Suprapubic skin (tissue), 4 donors: ENCODE measurements around the gene RPAIN. TPM values are rescaled to one million over a fixed set of nuclear protein-coding genes. Genes with fewer than 3 reads are reported as not detected.

Experiments used
- DNase-seq, 2 donors: peaks; one replicate each; pipeline ENCODE4 v3.0.0-alpha.2; 2019; ENCODE audit warnings: low spot score in 2 of 2
- H3K27ac ChIP-seq: fragments of 200-600 bp; sonication (generic); one replicate; pipeline ENCODE4 v1.5.1; 2019
- H3K27me3 ChIP-seq: fragments of 200-600 bp; sonication (generic); one replicate; pipeline ENCODE4 v1.5.1; 2019
- H3K36me3 ChIP-seq: fragments of 200-600 bp; sonication (generic); one replicate; pipeline ENCODE4 v1.5.1; 2019
- H3K4me1 ChIP-seq: fragments of 200-600 bp; sonication (generic); one replicate; pipeline ENCODE4 v1.5.1; 2019
- H3K4me3 ChIP-seq: fragments of 200-600 bp; sonication (generic); one replicate; pipeline ENCODE4 v1.5.1; 2019; ENCODE audit warnings: mild to moderate bottlenecking
- H3K9me3 ChIP-seq: fragments of 200-600 bp; sonication (generic); one replicate; pipeline ENCODE4 v1.5.1; 2019
- EP300 ChIP-seq: sonication (generic); formaldehyde crosslinking; IDR thresholded peaks from one replicate; pipeline ENCODE4 v1.6.1; 2017; ENCODE audit warnings: antibody characterized with exemption
- POLR2A ChIP-seq, 2 donors: fragments of 450-650 bp; IDR thresholded peaks; one replicate each; pipeline ENCODE4 v1.6.1; 2017; ENCODE audit warnings: antibody characterized with exemption in 2 of 2, mild to moderate bottlenecking in 2 of 2, moderate library complexity in 2 of 2
- POLR2AphosphoS5 ChIP-seq, 3 donors: sonication (generic); formaldehyde crosslinking; IDR thresholded peaks; one replicate each; pipeline ENCODE4 v1.6.1; 2017; ENCODE audit warnings: antibody characterized with exemption in 3 of 3
- WGBS: methylation state at CpG from one replicate; pipeline ENCODE4 v1.1.5; 2018; 5-methylcytosine and 5-hydroxymethylcytosine counted together
- total RNA-seq, 4 donors: library from RNA; depleted of rRNA; stranded (reverse); fragments of >200 nt; gene quantifications; one replicate each; pipeline ENCODE4 v1.1.0, GENCODE V29; 2016
- TF ChIP-seq, protein P1 (sequence below), 2 donors: fragments of 200-600 bp in 1 of 2; fragments of 450-650 bp in 1 of 2; sonication (generic) in 1 of 2; IDR thresholded peaks; one replicate each; pipeline ENCODE4 v1.5.1; 2016 to 2019; ENCODE audit warnings: antibody characterized with exemption in 2 of 2, mild to moderate bottlenecking in 1 of 2, moderate library complexity in 1 of 2

RPAIN gene
- total RNA-seq, 4 donors from 2014 or later: 29.2 to 81.7 (median 34.8) TPM

DNA sequence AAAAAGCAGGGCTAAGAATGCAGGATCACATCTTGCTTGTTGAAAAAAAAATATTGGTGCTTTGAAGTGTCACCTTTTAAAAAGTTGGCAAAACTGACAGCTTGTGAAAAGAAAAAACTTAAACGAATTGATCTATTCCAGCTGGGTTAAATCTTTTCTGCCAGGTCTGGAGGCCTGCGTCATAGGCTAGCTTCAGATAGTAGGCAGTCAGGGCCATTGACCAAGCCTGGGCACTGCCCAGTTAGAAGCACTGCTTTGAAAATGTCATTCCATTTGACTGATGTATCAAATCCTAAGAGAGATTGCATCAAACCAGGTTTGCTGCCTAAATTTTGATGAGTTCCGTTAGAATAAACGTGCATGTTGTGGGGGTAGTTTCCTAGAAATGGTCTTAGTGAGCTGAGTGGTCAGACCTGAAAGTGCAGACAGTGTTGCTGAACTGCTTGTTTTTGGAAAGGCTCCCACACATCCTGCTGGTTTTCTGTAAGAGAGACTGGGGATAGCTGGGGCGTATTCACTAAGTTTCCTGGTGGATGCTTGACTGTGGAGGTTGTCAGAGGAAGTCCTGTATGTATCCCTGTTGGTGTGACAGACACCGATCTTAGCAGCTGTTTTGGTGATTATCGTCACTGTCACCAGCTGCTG is 39.4 kb upstream of the RPAIN start:
- WGBS: 67% methylated on average over 7 of the region's 7 CpGs
- peaks cover 98% of the 10 kb centered on the region for H3K36me3 ChIP-seq
- no peak overlapping the region for H3K27ac ChIP-seq
- no peak overlapping the region for H3K4me3 ChIP-seq
- H3K4me1 ChIP-seq: no peaks in the 10 kb centered on the region
- no peaks in the 10 kb centered on the region for H3K9me3 ChIP-seq
- DNase-seq: no peak
- H3K27me3 ChIP-seq: no peaks in the 10 kb centered on the region
- TF ChIP-seq, protein P1, sequence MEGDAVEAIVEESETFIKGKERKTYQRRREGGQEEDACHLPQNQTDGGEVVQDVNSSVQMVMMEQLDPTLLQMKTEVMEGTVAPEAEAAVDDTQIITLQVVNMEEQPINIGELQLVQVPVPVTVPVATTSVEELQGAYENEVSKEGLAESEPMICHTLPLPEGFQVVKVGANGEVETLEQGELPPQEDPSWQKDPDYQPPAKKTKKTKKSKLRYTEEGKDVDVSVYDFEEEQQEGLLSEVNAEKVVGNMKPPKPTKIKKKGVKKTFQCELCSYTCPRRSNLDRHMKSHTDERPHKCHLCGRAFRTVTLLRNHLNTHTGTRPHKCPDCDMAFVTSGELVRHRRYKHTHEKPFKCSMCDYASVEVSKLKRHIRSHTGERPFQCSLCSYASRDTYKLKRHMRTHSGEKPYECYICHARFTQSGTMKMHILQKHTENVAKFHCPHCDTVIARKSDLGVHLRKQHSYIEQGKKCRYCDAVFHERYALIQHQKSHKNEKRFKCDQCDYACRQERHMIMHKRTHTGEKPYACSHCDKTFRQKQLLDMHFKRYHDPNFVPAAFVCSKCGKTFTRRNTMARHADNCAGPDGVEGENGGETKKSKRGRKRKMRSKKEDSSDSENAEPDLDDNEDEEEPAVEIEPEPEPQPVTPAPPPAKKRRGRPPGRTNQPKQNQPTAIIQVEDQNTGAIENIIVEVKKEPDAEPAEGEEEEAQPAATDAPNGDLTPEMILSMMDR (IDR thresholded peaks at IDR 0.05): no peak
- TF ChIP-seq EP300 (no peak), POLR2AphosphoS5 (IDR thresholded peaks at IDR 0.05) (no peak), POLR2A (IDR thresholded peaks at IDR 0.05) (no peak)

DNA sequence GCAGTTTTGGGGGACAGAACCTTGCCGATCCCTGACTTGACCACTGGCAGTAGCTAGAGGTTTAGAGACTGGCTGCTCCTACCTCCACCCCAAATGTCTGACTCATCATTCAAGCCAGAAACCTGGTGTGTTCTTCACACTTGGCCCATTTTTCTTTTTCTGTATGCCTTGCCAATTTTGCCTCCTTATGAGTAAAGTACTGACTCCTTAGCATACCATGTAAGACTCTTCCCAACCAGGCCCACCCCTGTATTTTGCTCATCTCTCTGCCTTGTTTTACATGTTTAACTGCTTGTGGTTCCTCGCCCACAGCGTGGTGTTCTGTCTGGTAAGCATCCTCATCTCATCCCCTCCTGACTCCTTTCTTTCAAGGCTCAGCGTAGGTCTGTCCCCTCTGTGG is 38.4 kb upstream of the RPAIN start:
- no peak overlapping the region for H3K4me3 ChIP-seq
- no peak for DNase-seq
- TF ChIP-seq, protein P1 (IDR thresholded peaks at IDR 0.05): no peak
- TF ChIP-seq POLR2A (IDR thresholded peaks at IDR 0.05) (no peak), EP300 (no peak), POLR2AphosphoS5 (IDR thresholded peaks at IDR 0.05) (no peak)
- H3K36me3 ChIP-seq: peaks cover 97% of the 10 kb centered on the region
- no peaks in the 10 kb centered on the region for H3K27me3 ChIP-seq
- 92% methylated on average over 4 of the region's 4 CpGs for WGBS
- H3K4me1 ChIP-seq: no peaks in the 10 kb centered on the region
- no peaks in the 10 kb centered on the region for H3K9me3 ChIP-seq
- no peak overlapping the region for H3K27ac ChIP-seq

DNA sequence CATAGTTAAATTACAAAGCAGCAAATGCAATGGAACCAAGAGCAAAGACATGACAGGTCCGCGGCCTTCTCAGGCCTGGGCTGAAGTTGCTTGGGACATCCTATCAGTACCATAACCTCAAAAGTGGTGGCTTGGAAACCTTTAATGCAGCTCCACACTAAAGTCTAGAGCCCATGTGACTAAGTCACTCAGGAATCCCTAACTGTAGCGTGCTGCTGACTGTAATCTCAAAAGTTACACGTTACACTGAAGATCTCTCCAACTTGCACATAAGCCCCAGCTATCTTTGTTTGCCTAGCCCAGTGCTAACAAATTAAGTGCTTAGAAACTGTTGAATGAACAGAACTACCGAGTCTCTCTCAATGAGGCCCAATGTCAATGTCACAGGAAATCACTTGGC is 28.3 kb upstream of the RPAIN start:
- 88% methylated on average over 5 of the region's 5 CpGs for WGBS
- Histone ChIP-seq H3K4me3 (no peak overlapping the region), H3K4me1 (no peaks in the 10 kb centered on the region), H3K9me3 (no peaks in the 10 kb centered on the region), H3K27ac (no peak overlapping the region), H3K27me3 (no peaks in the 10 kb centered on the region), H3K36me3 (peaks cover 95% of the 10 kb centered on the region)
- TF ChIP-seq POLR2AphosphoS5 (IDR thresholded peaks at IDR 0.05) (no peak), EP300 (no peak), POLR2A (IDR thresholded peaks at IDR 0.05) (no peak)
- TF ChIP-seq, protein P1 (IDR thresholded peaks at IDR 0.05): no peak
- no peak for DNase-seq

DNA sequence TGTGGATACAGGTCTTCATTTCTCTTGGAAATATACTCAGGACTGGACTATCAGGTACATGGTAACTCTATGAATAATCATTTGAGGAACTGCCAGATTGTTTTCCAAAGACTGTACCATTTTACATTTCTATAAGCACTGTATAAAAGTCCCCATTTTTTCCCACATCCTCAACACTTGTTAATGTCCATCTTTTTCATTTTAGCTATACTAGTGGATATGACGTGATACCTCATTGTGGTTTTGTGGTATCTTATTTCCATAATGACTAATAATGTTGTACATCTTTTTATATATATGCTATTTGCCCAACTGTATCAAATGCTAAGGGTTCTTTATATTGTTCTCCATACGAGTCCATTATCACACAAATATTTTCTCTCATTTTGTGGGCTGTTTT is 23.4 kb upstream of the RPAIN start:
- Histone ChIP-seq H3K4me1 (no peaks in the 10 kb centered on the region), H3K4me3 (no peak overlapping the region), H3K27ac (no peak overlapping the region), H3K36me3 (peaks cover 94% of the 10 kb centered on the region), H3K9me3 (no peaks in the 10 kb centered on the region), H3K27me3 (no peaks in the 10 kb centered on the region)
- DNase-seq: no peak
- TF ChIP-seq POLR2A (IDR thresholded peaks at IDR 0.05): no peak
- no peak for TF ChIP-seq EP300
- TF ChIP-seq, protein P1 (IDR thresholded peaks at IDR 0.05): no peak
- TF ChIP-seq POLR2AphosphoS5 (IDR thresholded peaks at IDR 0.05): no peak
- WGBS: 96% methylated on average over 2 of the region's 2 CpGs

DNA sequence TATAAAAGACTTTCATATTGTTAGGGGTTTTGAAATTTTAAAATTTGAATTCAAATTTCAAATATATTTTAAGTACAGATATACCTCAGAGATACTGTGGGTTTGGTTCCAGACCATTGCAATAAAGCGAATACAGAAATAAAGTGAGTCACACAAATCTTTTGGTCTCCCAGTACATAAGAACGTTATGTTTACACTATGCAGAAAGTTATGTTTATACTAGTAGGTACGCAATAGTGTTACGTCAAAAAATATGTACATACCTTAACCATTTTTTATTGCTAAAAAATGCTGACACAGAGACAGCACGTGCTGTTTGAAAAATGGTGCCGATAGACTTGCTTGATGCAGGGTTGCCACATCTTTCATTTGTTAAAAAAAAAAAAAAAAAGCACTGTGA is 20.2 kb upstream of the RPAIN start:
- TF ChIP-seq, protein P1 (IDR thresholded peaks at IDR 0.05): no peak
- TF ChIP-seq POLR2A (IDR thresholded peaks at IDR 0.05): no peak
- no peak for TF ChIP-seq EP300
- no peak for TF ChIP-seq POLR2AphosphoS5 (IDR thresholded peaks at IDR 0.05)
- Histone ChIP-seq H3K4me3 (no peak overlapping the region), H3K27ac (no peak overlapping the region), H3K27me3 (no peaks in the 10 kb centered on the region), H3K4me1 (no peaks in the 10 kb centered on the region), H3K9me3 (no peaks in the 10 kb centered on the region), H3K36me3 (peaks cover 95% of the 10 kb centered on the region)
- no peak for DNase-seq
- 84% methylated on average over 6 of the region's 6 CpGs for WGBS
